ENCODE data around the gene IKZF2.

DNA sequence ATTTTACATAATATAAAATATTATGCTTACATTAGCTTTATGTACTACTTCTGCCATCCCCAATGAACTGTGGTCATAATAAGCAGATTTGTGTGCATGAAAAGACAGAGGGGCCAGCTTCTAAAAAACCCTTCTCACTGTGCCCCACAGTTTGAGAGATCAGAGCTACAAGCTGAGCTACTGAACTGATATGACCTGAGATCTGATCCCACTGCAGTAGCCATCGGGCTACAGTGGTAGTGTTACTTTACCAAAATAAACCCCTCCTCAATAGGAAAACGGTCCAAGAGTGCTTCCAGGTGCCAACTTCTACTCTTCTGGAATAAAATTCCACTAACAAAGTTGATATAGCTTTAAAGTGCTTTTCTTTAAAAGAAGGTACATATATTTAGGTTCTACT lies 43.1 kb downstream of the IKZF2 start:
- TF ChIP-seq, protein P1, sequence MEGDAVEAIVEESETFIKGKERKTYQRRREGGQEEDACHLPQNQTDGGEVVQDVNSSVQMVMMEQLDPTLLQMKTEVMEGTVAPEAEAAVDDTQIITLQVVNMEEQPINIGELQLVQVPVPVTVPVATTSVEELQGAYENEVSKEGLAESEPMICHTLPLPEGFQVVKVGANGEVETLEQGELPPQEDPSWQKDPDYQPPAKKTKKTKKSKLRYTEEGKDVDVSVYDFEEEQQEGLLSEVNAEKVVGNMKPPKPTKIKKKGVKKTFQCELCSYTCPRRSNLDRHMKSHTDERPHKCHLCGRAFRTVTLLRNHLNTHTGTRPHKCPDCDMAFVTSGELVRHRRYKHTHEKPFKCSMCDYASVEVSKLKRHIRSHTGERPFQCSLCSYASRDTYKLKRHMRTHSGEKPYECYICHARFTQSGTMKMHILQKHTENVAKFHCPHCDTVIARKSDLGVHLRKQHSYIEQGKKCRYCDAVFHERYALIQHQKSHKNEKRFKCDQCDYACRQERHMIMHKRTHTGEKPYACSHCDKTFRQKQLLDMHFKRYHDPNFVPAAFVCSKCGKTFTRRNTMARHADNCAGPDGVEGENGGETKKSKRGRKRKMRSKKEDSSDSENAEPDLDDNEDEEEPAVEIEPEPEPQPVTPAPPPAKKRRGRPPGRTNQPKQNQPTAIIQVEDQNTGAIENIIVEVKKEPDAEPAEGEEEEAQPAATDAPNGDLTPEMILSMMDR (conservative IDR thresholded peaks at IDR 0.05; ENCODE audit: low read length): no peak
- TF ChIP-seq EZH2phosphoT487 (IDR thresholded peaks at IDR 0.05; ENCODE audit: borderline replicate concordance, low read depth, low read length): no peak

All from OCI-LY7 (cell line).